ACC112 (cell line): ENCODE measurements around the gene ZDHHC1.

Experiments
- H2AFZ ChIP-seq: fragments of 200-600 bp; sonication (generic); one replicate; pipeline ENCODE4 v1.6.0; 2017; ENCODE audit warnings: antibody characterized with exemption, low read length; ENCODE audit not compliant: unreplicated experiment
- H3K27ac ChIP-seq: fragments of 200-600 bp; sonication (generic); 2 replicates; pipeline ENCODE4 v1.5.1; 2014; ENCODE audit warnings: low read depth, mild to moderate bottlenecking, antibody characterized with exemption, low read length, moderate library complexity
- H3K27me3 ChIP-seq: fragments of 200-600 bp; sonication (generic); 2 replicates; pipeline ENCODE4 v1.6.1; 2014; ENCODE audit warnings: mild to moderate bottlenecking, antibody characterized with exemption, low read length, moderate library complexity, mixed read lengths; ENCODE audit not compliant: insufficient read depth
- H3K36me3 ChIP-seq: fragments of 200-600 bp; sonication (generic); 2 replicates; pipeline ENCODE4 v1.6.1; 2016; ENCODE audit warnings: mild to moderate bottlenecking, antibody characterized with exemption, low read length, moderate library complexity, mixed read lengths; ENCODE audit not compliant: insufficient read depth
- H3K4me1 ChIP-seq: fragments of 200-600 bp; sonication (generic); one replicate; pipeline ENCODE4 v1.6.1; 2016; ENCODE audit warnings: low read length, mixed read lengths; ENCODE audit not compliant: insufficient read depth, unreplicated experiment, control insufficient read depth
- H3K4me3 ChIP-seq: fragments of 200-600 bp; sonication (generic); 2 replicates; pipeline ENCODE4 v1.5.1; 2014; ENCODE audit warnings: mild to moderate bottlenecking, low read depth, low read length
- H3K79me2 ChIP-seq: fragments of 200-600 bp; sonication (generic); one replicate; pipeline ENCODE4 v1.6.0; 2016; ENCODE audit warnings: low read length; ENCODE audit not compliant: control insufficient read depth, unreplicated experiment, insufficient read depth

ZDHHC1 gene

DNA sequence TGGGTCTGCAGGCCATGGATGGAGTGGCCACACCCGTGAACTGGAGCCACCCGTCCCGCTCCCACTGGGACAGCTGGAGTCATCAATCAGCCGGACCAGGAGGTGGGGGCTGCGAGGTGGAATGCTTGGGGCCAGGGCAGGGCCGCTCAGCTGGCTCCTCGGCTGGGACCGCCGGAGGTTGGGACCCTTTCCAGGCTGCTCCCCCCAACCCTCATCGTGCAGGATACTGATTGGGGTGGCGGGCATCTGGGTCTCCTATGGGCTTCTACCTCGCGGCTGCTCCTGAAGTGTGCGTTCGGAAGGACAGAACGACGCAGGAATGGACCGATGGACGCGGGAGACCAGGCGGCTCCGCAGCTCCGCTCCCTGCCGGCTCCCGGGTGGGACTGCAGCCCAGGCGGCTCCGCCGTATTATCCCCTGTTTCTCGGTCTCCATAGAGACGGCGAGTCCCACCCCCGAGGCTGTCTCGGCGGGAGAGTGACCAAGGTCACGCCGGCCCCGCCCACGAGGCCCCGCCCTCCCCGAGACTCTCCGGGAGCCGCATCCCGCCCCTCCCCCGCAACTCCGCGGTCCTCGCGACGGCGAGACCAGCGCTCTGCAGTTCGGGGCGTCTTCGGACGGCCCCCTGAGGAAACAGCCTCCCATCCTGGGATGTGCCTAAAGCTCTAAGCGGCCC lies 23.0 kb downstream of the ZDHHC1 start, which contains the start of gene TPPP3:
Gene TPPP3, minus strand, starts transcription at position 388 of the 677 bp plus-strand sequence. CDS start 2,387 bp downstream, outside the sequence.
- peak within 1 kb of the TSS; percentile 74 for H3K4me3 ChIP-seq
- no peaks in the 10 kb centered on the region for H3K36me3 ChIP-seq
- H3K27me3 ChIP-seq, result peaks cover 9% of the 10 kb centered on the region
- H3K27ac ChIP-seq, result no peak within 1 kb of the TSS
- H3K79me2 ChIP-seq, result no peaks in the 10 kb centered on the region
- H3K4me1 ChIP-seq, result peaks cover 29% of the 10 kb centered on the region
- H2AFZ ChIP-seq, result peak within 1 kb of the TSS; percentile 39

DNA sequence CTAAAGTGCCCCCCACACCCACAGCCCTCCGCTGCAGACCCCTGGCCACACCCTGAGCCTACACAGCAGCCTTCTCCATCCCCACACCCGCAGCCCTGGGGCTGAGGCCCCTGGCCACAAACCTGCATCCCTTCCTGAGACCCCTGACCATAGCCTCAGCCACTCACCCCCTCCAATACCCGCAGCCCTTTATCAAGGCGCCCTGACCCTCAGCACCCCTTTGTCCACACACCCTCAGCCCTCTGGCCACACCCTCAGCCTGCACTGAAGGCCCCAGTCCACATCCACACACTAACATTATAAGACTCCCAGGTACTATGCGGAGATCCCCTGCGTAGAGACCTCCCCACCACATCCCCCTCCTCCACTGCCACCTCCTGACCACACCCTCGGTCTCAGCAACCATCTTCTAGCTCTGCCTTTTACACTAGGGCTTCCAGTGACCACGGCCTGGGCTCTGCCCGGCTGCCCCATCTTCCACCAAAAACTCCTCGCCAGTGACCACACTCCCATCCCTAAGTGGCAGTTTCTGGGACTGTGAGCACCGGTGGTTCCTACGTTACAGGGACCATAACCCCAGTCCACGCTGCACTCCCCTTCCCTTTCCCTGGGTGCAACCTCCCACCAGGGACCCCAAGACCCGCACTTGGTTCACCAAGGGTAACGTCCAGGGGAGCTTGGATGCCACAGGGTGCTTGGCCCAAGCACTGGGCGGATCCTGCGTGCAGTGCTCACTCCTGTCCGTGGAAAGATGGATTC lies 23.8 kb downstream of the ZDHHC1 start:
- Histone ChIP-seq H3K4me1 (peaks cover 29% of the 10 kb centered on the region), H3K36me3 (no peaks in the 10 kb centered on the region), H3K27ac (no peak overlapping the region), H2AFZ (no peak overlapping the region), H3K4me3 (peak overlapping the region; percentile 74), H3K79me2 (no peaks in the 10 kb centered on the region), H3K27me3 (peaks cover 9% of the 10 kb centered on the region)

DNA sequence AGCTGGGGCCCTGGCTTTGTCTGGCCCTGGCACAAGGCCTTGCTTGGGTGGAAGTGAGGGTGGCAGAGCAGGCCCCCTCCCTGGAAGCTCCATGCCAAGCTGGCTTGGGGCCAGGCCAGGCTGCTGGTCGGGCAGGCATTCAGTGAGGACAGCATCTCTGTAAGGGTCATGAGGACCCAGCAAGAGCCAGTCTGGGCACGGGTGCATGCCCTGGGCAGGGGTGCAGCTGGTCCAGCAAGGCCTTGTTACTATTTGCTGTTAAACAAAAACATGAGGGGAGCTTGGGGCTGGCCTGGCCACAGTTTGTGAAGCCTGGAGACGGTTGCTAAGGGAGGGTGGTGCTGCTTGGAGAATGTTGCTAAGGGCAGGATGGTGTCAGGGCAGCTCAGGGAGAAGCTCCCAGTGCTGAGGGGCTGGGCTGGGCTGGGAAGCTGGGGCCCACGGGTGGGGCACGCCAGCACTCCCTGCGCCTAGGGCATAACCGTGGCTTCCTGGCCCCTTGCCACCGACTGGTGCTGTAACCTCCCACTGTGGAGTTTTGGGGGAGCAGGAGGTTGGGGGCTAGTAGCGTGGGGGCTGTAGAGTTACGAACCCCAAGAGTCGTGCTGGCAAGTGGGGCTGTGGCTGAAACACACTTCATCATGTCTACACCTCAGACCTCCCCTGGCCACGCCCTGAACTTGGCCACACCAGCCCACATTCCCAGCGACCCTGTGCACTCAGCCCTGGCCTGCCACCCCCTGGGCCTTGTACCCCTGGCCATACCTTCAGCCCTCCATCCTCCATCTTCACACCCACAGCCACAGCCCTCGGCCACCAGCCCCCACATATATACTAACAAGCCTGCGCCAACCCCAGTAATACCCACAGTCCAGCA lies 24.6 kb downstream of the ZDHHC1 start:
- no peaks in the 10 kb centered on the region for H3K36me3 ChIP-seq
- H3K4me1 ChIP-seq, result peaks cover 27% of the 10 kb centered on the region
- H3K79me2 ChIP-seq, result no peaks in the 10 kb centered on the region
- no peak overlapping the region for H2AFZ ChIP-seq
- H3K4me3 ChIP-seq, result no peak overlapping the region
- H3K27me3 ChIP-seq, result peaks cover 9% of the 10 kb centered on the region
- no peak overlapping the region for H3K27ac ChIP-seq

GRCh38 chr16:67390816-67391423 lies 25.4 kb downstream of the ZDHHC1 start:
- H3K36me3 ChIP-seq, result no peaks in the 10 kb centered on the region
- peaks cover 9% of the 10 kb centered on the region for H3K27me3 ChIP-seq
- peaks cover 20% of the 10 kb centered on the region for H3K4me1 ChIP-seq
- no peak overlapping the region for H2AFZ ChIP-seq
- no peak overlapping the region for H3K4me3 ChIP-seq
- no peak overlapping the region for H3K27ac ChIP-seq
- H3K79me2 ChIP-seq, result no peaks in the 10 kb centered on the region

DNA sequence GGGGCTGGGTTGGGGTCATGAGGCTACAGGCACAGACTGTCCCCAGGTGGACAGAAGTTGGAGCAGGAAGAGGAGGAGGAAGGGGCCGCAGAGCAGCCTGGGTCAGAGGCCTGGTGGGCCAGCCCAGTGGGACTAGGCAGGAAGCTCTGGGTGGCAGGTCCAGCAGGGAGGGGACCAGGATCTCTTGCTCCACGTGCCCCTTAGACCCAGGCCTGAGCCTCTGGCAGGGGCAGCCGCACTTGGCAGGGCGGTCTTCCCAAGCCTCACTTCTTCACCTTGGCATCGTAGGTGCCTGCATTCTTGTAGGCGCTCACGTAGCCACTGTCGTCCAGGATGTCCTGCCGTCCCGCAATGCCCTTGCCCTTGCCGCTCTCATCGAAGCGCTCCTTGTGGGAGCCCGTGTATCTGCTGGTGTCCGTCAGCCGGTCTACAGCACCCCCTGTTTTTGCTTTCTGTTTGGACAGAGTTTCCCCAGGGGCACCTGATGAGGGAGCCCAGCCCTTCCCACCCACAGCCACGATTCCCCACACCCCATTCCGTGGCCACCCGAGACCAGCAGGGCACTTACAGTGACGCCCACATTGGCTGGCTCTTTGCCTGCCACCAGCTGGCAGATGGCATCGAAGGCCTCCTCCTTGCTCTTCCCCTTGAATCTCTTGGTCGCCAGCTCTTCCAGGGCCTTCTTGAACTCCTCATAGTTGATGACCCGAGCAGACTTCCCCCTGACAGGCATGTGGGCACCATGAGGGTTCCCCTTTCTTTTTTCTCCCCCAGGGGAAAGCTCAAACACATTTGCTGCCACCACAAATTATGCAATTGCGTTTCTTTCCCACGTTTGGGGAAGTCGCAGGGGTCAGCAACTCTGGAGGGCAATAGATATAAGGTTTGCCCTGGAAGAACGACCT lies 26.1 kb downstream of the ZDHHC1 start:
- Histone ChIP-seq H2AFZ (no peak overlapping the region), H3K79me2 (no peaks in the 10 kb centered on the region), H3K36me3 (no peaks in the 10 kb centered on the region), H3K4me1 (peaks cover 13% of the 10 kb centered on the region), H3K27me3 (peaks cover 9% of the 10 kb centered on the region), H3K4me3 (no peak overlapping the region), H3K27ac (no peak overlapping the region)

DNA sequence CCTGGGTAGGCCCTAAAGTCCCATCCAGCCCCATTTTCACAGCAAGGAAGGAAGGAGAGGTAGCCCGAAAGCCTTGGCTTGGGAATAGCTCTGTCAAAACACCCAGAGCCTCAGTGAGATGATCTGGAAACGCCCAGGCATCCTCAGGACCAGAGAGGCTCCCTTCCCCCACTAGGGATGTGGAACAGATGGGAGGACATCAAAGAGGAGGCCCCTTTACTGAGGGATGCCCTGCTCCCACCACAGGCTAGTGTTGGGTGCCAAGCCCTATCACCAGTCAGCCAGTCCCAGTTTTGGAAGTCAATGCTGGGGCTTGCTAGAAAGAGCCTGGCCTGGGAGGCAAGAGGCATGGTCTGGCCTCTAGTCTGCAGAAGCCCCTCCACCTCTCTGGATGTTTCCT lies 27.7 kb downstream of the ZDHHC1 start:
- no peak overlapping the region for H3K27ac ChIP-seq
- peaks cover under 1% of the 10 kb centered on the region; the same call in 1 of the 2 replicates for H3K27me3 ChIP-seq
- no peaks in the 10 kb centered on the region for H3K79me2 ChIP-seq
- no peaks in the 10 kb centered on the region for H3K36me3 ChIP-seq
- peaks cover 13% of the 10 kb centered on the region for H3K4me1 ChIP-seq
- H3K4me3 ChIP-seq, result no peak overlapping the region
- H2AFZ ChIP-seq, result no peak overlapping the region

GRCh38 chr16:67388191-67388590 lies 28.1 kb downstream of the ZDHHC1 start:
- no peaks in the 10 kb centered on the region for H3K36me3 ChIP-seq
- no peak overlapping the region for H3K4me3 ChIP-seq
- no peaks in the 10 kb centered on the region for H3K79me2 ChIP-seq
- H3K4me1 ChIP-seq, result peaks cover 12% of the 10 kb centered on the region
- H2AFZ ChIP-seq, result no peak overlapping the region
- H3K27ac ChIP-seq, result no peak overlapping the region
- H3K27me3 ChIP-seq, result no peaks in the 10 kb centered on the region

DNA sequence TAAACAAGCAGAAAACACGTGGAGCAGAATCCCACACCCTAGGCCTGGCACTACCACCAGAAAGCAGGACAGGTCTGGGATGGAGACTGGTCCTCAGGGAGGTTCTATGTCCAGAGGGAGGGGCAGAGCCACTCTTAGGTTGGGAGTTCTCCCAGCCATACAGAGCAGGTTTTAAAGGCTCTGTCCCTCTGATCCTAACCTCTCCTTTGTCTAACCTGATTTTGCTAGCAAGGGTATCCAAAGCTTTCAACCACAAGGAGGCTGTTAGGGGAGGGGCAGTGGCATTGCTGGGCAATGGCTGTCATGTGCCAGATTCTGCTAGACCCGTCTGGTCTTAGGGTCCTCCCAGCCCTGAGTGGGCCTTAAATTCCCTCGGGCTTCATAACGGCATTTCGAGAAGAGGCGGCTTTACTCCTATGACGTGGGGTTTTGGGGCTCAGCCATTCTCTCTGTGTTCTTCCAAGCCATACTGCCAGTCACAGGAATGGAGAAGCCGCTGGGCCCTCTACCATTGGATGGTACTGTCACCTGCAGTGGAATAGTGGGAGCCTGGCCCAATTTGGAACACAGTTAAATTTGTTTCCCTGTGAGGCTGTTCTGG lies 28.7 kb downstream of the ZDHHC1 start:
- no peak overlapping the region for H2AFZ ChIP-seq
- peaks cover 6% of the 10 kb centered on the region for H3K4me1 ChIP-seq
- H3K27me3 ChIP-seq, result no peaks in the 10 kb centered on the region
- no peaks in the 10 kb centered on the region for H3K79me2 ChIP-seq
- H3K36me3 ChIP-seq, result no peaks in the 10 kb centered on the region
- H3K4me3 ChIP-seq, result no peak overlapping the region
- H3K27ac ChIP-seq, result no peak overlapping the region

DNA sequence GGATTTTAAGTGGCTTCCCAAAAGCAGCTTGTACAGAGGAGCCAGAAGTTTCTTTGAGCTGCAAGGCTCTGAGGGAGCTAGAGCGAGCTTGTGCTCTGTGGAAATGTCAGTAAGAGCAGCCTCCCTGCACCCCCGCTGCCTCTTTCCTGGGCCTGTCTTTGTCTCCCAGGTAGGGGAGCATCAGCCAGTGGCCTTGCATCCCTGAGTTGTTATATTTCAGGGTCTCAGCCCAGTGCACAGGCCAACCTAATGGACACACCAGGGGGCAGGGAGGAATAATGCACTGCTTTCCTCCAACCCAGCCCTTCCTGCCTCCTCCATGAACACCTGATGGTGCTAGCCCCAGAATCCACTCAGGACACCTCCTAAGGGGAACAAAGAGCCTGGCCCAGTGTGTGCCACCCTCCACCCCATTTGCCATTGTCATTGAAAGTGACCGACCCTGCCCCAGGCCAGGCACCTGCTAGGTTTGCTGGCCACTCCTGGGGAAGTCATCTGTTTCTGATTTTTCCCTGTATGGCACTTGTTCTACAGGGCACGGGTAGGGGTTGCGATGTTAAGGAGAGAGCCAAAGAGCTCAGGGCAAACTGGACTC lies 29.3 kb downstream of the ZDHHC1 start:
- H3K79me2 ChIP-seq, result no peaks in the 10 kb centered on the region
- no peaks in the 10 kb centered on the region for H3K27me3 ChIP-seq
- H3K27ac ChIP-seq, result no peak overlapping the region
- no peak overlapping the region for H3K4me3 ChIP-seq
- no peaks in the 10 kb centered on the region for H3K36me3 ChIP-seq
- H3K4me1 ChIP-seq, result peaks cover 4% of the 10 kb centered on the region
- H2AFZ ChIP-seq, result no peak overlapping the region
